ENCODE results near the gene GKN1.

The GKN1 gene

GRCh38 chr2:68997401-68997800, 23.0 kb downstream of the GKN1 start:
- Histone ChIP-seq H2BK120ac (ENCODE audit: low read depth, low read length) (no peak overlapping the region), H3K4ac (ENCODE audit: low read depth in 1 of 2, low read length in 2 of 2) (no peak overlapping the region), H2BK15ac (ENCODE audit: low read depth, poor library complexity, severe bottlenecking) (no peak overlapping the region), H3K18ac (ENCODE audit: low read depth in 1 of 2, low read length in 2 of 2) (no peak overlapping the region), H3K27me3 (ENCODE audit: control insufficient read depth in 1 of 2, insufficient read depth in 1 of 2, low read length in 2 of 2) (peaks cover 0 to 6% of the 10 kb centered on the region in 2 experiments), H4K91ac (ENCODE audit: low read length) (no peak overlapping the region), H2BK12ac (ENCODE audit: low read length in 2 of 2) (no peak overlapping the region), H3K79me1 (replicated peaks; ENCODE audit: low read length, poor library complexity, severe bottlenecking) (no peaks in the 10 kb centered on the region), H3K4me1 (ENCODE audit: control insufficient read depth, insufficient read depth, low read depth, low read length) (peaks cover 2% of the 10 kb centered on the region), H3K36me3 (ENCODE audit: control insufficient read depth in 1 of 2, insufficient read depth in 2 of 2, low read depth in 1 of 2, low read length in 2 of 2) (no peaks in the 10 kb centered on the region), H4K8ac (ENCODE audit: low read length) (no peak overlapping the region), H2AFZ (ENCODE audit: low read depth, low read length) (no peak overlapping the region), H2BK5ac (ENCODE audit: low read depth, low read length, poor library complexity, severe bottlenecking) (no peak overlapping the region), H3K14ac (ENCODE audit: low read length in 2 of 2) (no peak overlapping the region), H3K9me3 (ENCODE audit: control insufficient read depth, low read length) (peaks cover 24% of the 10 kb centered on the region), H2AK5ac (ENCODE audit: low read length, severe bottlenecking) (no peak overlapping the region), H3K23ac (ENCODE audit: low read length in 2 of 2) (no peak overlapping the region), H3K4me2 (ENCODE audit: low read length, poor library complexity, severe bottlenecking) (no peak overlapping the region), H3K27ac (ENCODE audit: low read length, poor library complexity, severe bottlenecking) (peak overlapping the region; percentile 50), H3K9ac (ENCODE audit: low read length) (no peak overlapping the region), H3K4me3 (ENCODE audit: insufficient read depth in 1 of 2, low read depth in 1 of 2, low read length in 2 of 2) (no peak overlapping the region)
- no peak for DNase-seq

- no peak overlapping the region for H3K4me3 ChIP-seq (ENCODE audit: insufficient read depth in 1 of 2, low read depth in 1 of 2, low read length in 2 of 2)
- H2AK5ac ChIP-seq (ENCODE audit: low read length, severe bottlenecking), result no peak overlapping the region
- H2BK120ac ChIP-seq (ENCODE audit: low read depth, low read length), result no peak overlapping the region
- H3K36me3 ChIP-seq (ENCODE audit: control insufficient read depth in 1 of 2, insufficient read depth in 2 of 2, low read depth in 1 of 2, low read length in 2 of 2), result no peaks in the 10 kb centered on the region
- H4K8ac ChIP-seq (ENCODE audit: low read length), result no peak overlapping the region
- no peak overlapping the region for H3K27ac ChIP-seq (ENCODE audit: low read length, poor library complexity, severe bottlenecking)
- H2BK12ac ChIP-seq (ENCODE audit: low read length in 2 of 2), result no peak overlapping the region
- DNase-seq, result no peak
- H2BK5ac ChIP-seq (ENCODE audit: low read depth, low read length, poor library complexity, severe bottlenecking), result no peak overlapping the region
- H3K4me1 ChIP-seq (ENCODE audit: control insufficient read depth, insufficient read depth, low read depth, low read length), result peaks cover 2% of the 10 kb centered on the region
- no peak overlapping the region for H4K91ac ChIP-seq (ENCODE audit: low read length)
- H3K4me2 ChIP-seq (ENCODE audit: low read length, poor library complexity, severe bottlenecking), result no peak overlapping the region
- H3K23ac ChIP-seq (ENCODE audit: low read length in 2 of 2), result no peak overlapping the region
- no peak overlapping the region for H3K14ac ChIP-seq (ENCODE audit: low read length in 2 of 2)
- peaks cover 28% of the 10 kb centered on the region for H3K9me3 ChIP-seq (ENCODE audit: control insufficient read depth, low read length)
- H3K4ac ChIP-seq (ENCODE audit: low read depth in 1 of 2, low read length in 2 of 2), result no peak overlapping the region
- H3K18ac ChIP-seq (ENCODE audit: low read depth in 1 of 2, low read length in 2 of 2), result no peak overlapping the region
- H3K9ac ChIP-seq (ENCODE audit: low read length), result no peak overlapping the region
- no peaks in the 10 kb centered on the region for H3K79me1 ChIP-seq (replicated peaks; ENCODE audit: low read length, poor library complexity, severe bottlenecking)
- no peak overlapping the region for H2AFZ ChIP-seq (ENCODE audit: low read depth, low read length)
- H3K27me3 ChIP-seq (ENCODE audit: control insufficient read depth in 1 of 2, insufficient read depth in 1 of 2, low read length in 2 of 2), result peaks cover 0 to 4% of the 10 kb centered on the region in 2 experiments
- H2BK15ac ChIP-seq (ENCODE audit: low read depth, poor library complexity, severe bottlenecking), result no peak overlapping the region
Observed at GRCh38 chr2:69001879-69002278, 27.4 kb downstream of the GKN1 start.

- H3K79me1 ChIP-seq (replicated peaks; ENCODE audit: low read length, poor library complexity, severe bottlenecking), result no peaks in the 10 kb centered on the region
- 86% methylated on average over 2 of the region's 2 CpGs for WGBS
Observed at GRCh38 chr2:69003731-69004130, 29.3 kb downstream of the GKN1 start.

GRCh38 chr2:69007169-69007568, 32.7 kb downstream of the GKN1 start:
- no peaks in the 10 kb centered on the region for H3K36me3 ChIP-seq (ENCODE audit: control insufficient read depth in 1 of 2, insufficient read depth in 2 of 2, low read depth in 1 of 2, low read length in 2 of 2)
- peaks cover 6% of the 10 kb centered on the region for H3K9me3 ChIP-seq (ENCODE audit: control insufficient read depth, low read length)
- H3K14ac ChIP-seq (ENCODE audit: low read length in 2 of 2), result no peak overlapping the region
- no peak overlapping the region for H3K4me3 ChIP-seq (ENCODE audit: insufficient read depth in 1 of 2, low read depth in 1 of 2, low read length in 2 of 2)
- no peak overlapping the region for H3K4me2 ChIP-seq (ENCODE audit: low read length, poor library complexity, severe bottlenecking)
- H3K4me1 ChIP-seq (ENCODE audit: control insufficient read depth, insufficient read depth, low read depth, low read length), result no peaks in the 10 kb centered on the region
- no peak overlapping the region for H3K27ac ChIP-seq (ENCODE audit: low read length, poor library complexity, severe bottlenecking)
- H3K79me1 ChIP-seq (replicated peaks; ENCODE audit: low read length, poor library complexity, severe bottlenecking), result no peaks in the 10 kb centered on the region
- H4K8ac ChIP-seq (ENCODE audit: low read length), result no peak overlapping the region
- no peak overlapping the region for H3K23ac ChIP-seq (ENCODE audit: low read length in 2 of 2)
- H3K4ac ChIP-seq (ENCODE audit: low read depth in 1 of 2, low read length in 2 of 2), result no peak overlapping the region
- no peak overlapping the region for H2BK5ac ChIP-seq (ENCODE audit: low read depth, low read length, poor library complexity, severe bottlenecking)
- no peak overlapping the region for H3K9ac ChIP-seq (ENCODE audit: low read length)
- H4K91ac ChIP-seq (ENCODE audit: low read length), result no peak overlapping the region
- no peak for DNase-seq
- no peak overlapping the region for H2BK15ac ChIP-seq (ENCODE audit: low read depth, poor library complexity, severe bottlenecking)
- H2AK5ac ChIP-seq (ENCODE audit: low read length, severe bottlenecking), result no peak overlapping the region
- H3K27me3 ChIP-seq (ENCODE audit: control insufficient read depth in 1 of 2, insufficient read depth in 1 of 2, low read length in 2 of 2), result no peaks in the 10 kb centered on the region
- H2BK120ac ChIP-seq (ENCODE audit: low read depth, low read length), result no peak overlapping the region
- no peak overlapping the region for H3K18ac ChIP-seq (ENCODE audit: low read depth in 1 of 2, low read length in 2 of 2)
- H2BK12ac ChIP-seq (ENCODE audit: low read length in 2 of 2), result no peak overlapping the region
- no peak overlapping the region for H2AFZ ChIP-seq (ENCODE audit: low read depth, low read length)

More at GRCh38 chr2:69003731-69004130, 29.3 kb downstream of the GKN1 start:
- no peak overlapping the region for H2BK12ac ChIP-seq (ENCODE audit: low read length in 2 of 2)
- peaks cover 0 to 4% of the 10 kb centered on the region in 2 experiments for H3K27me3 ChIP-seq (ENCODE audit: control insufficient read depth in 1 of 2, insufficient read depth in 1 of 2, low read length in 2 of 2)
- no peak overlapping the region for H2BK5ac ChIP-seq (ENCODE audit: low read depth, low read length, poor library complexity, severe bottlenecking)
- no peak overlapping the region for H4K91ac ChIP-seq (ENCODE audit: low read length)
- H3K18ac ChIP-seq (ENCODE audit: low read depth in 1 of 2, low read length in 2 of 2), result no peak overlapping the region
- H3K9me3 ChIP-seq (ENCODE audit: control insufficient read depth, low read length), result peaks cover 26% of the 10 kb centered on the region
- no peak overlapping the region for H3K4me3 ChIP-seq (ENCODE audit: insufficient read depth in 1 of 2, low read depth in 1 of 2, low read length in 2 of 2)
- no peak overlapping the region for H2BK120ac ChIP-seq (ENCODE audit: low read depth, low read length)
- H2AFZ ChIP-seq (ENCODE audit: low read depth, low read length), result no peak overlapping the region
- H3K9ac ChIP-seq (ENCODE audit: low read length), result no peak overlapping the region
- no peaks in the 10 kb centered on the region for H3K36me3 ChIP-seq (ENCODE audit: control insufficient read depth in 1 of 2, insufficient read depth in 2 of 2, low read depth in 1 of 2, low read length in 2 of 2)
- H2BK15ac ChIP-seq (ENCODE audit: low read depth, poor library complexity, severe bottlenecking), result no peak overlapping the region
- DNase-seq, result no peak
- H3K4me1 ChIP-seq (ENCODE audit: control insufficient read depth, insufficient read depth, low read depth, low read length), result no peaks in the 10 kb centered on the region
- no peak overlapping the region for H3K4ac ChIP-seq (ENCODE audit: low read depth in 1 of 2, low read length in 2 of 2)
- no peak overlapping the region for H4K8ac ChIP-seq (ENCODE audit: low read length)
- H3K23ac ChIP-seq (ENCODE audit: low read length in 2 of 2), result no peak overlapping the region
- H2AK5ac ChIP-seq (ENCODE audit: low read length, severe bottlenecking), result no peak overlapping the region
- no peak overlapping the region for H3K4me2 ChIP-seq (ENCODE audit: low read length, poor library complexity, severe bottlenecking)
- no peak overlapping the region for H3K27ac ChIP-seq (ENCODE audit: low read length, poor library complexity, severe bottlenecking)
- H3K14ac ChIP-seq (ENCODE audit: low read length in 2 of 2), result no peak overlapping the region
